A549 (cell line): Measurements from ENCODE around the gene NDUFB7.

ENCODE experiments used
- CBX8 ChIP-seq: fragments of 200-600 bp; sonication (generic); IDR thresholded peaks from 2 replicates; pipeline ENCODE4 v1.6.1; 2016
- CHD2 ChIP-seq: fragments of 150-350 bp; IDR thresholded peaks from 2 replicates; pipeline ENCODE4 v1.6.1; 2014; ENCODE audit warnings: low read length; ENCODE audit not compliant: partially characterized antibody
- CTCF ChIP-seq: fragments of >200 bp; sonication (Bioruptor Twin); formaldehyde crosslinking; IDR thresholded peaks from 3 replicates; pipeline ENCODE4 v1.5.1; 2016
- MAX ChIP-seq: IDR thresholded peaks from 2 replicates; pipeline ENCODE4 v1.6.1; 2012
- PHF8 ChIP-seq: fragments of 200-600 bp; sonication (generic); IDR thresholded peaks from 2 replicates; pipeline ENCODE4 v1.6.1; 2016; ENCODE audit warnings: low read depth, mild to moderate bottlenecking, antibody characterized with exemption, moderate library complexity, borderline replicate concordance
- POLR2A ChIP-seq: IDR thresholded peaks from 2 replicates; pipeline ENCODE4 v1.6.1; 2012; ENCODE audit warnings: mild to moderate bottlenecking, low read length
- RARB ChIP-seq: fragments of 250-450 bp; sonication (Bioruptor Pico); IDR thresholded peaks from 2 replicates; pipeline ENCODE4 v1.8.0; 2021; ENCODE audit warnings: mild to moderate bottlenecking, moderate library complexity
- SMC3 ChIP-seq: fragments of >200 bp; sonication (Bioruptor Twin); formaldehyde crosslinking; IDR thresholded peaks from 3 replicates; pipeline ENCODE4 v1.6.1; 2018; ENCODE audit warnings: inconsistent platforms
- ZNF302 ChIP-seq: fragments of 250-450 bp; sonication (Bioruptor Pico); IDR thresholded peaks from 2 replicates; pipeline ENCODE4 v1.9.0; 2021; ENCODE audit warnings: inconsistent platforms, mild to moderate bottlenecking, moderate library complexity

- TF ChIP-seq CBX8: no peak
- no peak for TF ChIP-seq MAX
- no peak for TF ChIP-seq ZNF302 (CRISPR knock-in tag)
- TF ChIP-seq POLR2A: no peak
- no peak for TF ChIP-seq CHD2
- TF ChIP-seq RARB (CRISPR knock-in tag): no peak
- no peak for TF ChIP-seq CTCF
- no peak for TF ChIP-seq PHF8
- TF ChIP-seq SMC3: no peak
These were observed 32.1 kb upstream of the NDUFB7 start for GRCh38 chr19:14603990-14604387.
